Bronchial epithelial cell (primary cell): ENCODE results near the gene TRIM40. TPM values are rescaled to one million over a fixed set of nuclear protein-coding genes. Genes with fewer than 3 reads are reported as not detected.

Experiments
- DNase-seq: peaks from one replicate; pipeline ENCODE4 v3.0.0-alpha.2; 2010; ENCODE audit warnings: low read depth
- FAIRE-seq: peaks from 2 replicates; lab custom pipeline; 2011; peaks lifted over from hg19 to GRCh38; lab: Jason Lieb, UNC
- H3K27me3 ChIP-seq: 2 replicates; pipeline ENCODE4 v1.5.1; 2011; ENCODE audit warnings: low read length; ENCODE audit not compliant: control insufficient read depth, insufficient read depth
- H3K36me3 ChIP-seq: 2 replicates; pipeline ENCODE4 v1.5.1; 2011; ENCODE audit warnings: low read length; ENCODE audit not compliant: control insufficient read depth, insufficient read depth
- H3K4me3 ChIP-seq: 2 replicates; pipeline ENCODE4 v1.5.1; 2011; ENCODE audit warnings: mild to moderate bottlenecking, low read depth, low read length, control low read depth
- total RNA-seq: library from RNA; depleted of rRNA; stranded (reverse); fragments of >200 nt; gene quantifications from 2 replicates; pipeline ENCODE4 v1.2.1, GENCODE V29; 2014
- TF ChIP-seq, protein P1 (sequence below): IDR thresholded peaks from 2 replicates; pipeline ENCODE4 v1.5.1; 2011; ENCODE audit warnings: mild to moderate bottlenecking, moderate library complexity, low read length, control low read depth, inconsistent platforms; ENCODE audit not compliant: insufficient read depth, severe bottlenecking

TRIM40 gene
- total RNA-seq, 1 donor from 2014 or later = not detected

DNA sequence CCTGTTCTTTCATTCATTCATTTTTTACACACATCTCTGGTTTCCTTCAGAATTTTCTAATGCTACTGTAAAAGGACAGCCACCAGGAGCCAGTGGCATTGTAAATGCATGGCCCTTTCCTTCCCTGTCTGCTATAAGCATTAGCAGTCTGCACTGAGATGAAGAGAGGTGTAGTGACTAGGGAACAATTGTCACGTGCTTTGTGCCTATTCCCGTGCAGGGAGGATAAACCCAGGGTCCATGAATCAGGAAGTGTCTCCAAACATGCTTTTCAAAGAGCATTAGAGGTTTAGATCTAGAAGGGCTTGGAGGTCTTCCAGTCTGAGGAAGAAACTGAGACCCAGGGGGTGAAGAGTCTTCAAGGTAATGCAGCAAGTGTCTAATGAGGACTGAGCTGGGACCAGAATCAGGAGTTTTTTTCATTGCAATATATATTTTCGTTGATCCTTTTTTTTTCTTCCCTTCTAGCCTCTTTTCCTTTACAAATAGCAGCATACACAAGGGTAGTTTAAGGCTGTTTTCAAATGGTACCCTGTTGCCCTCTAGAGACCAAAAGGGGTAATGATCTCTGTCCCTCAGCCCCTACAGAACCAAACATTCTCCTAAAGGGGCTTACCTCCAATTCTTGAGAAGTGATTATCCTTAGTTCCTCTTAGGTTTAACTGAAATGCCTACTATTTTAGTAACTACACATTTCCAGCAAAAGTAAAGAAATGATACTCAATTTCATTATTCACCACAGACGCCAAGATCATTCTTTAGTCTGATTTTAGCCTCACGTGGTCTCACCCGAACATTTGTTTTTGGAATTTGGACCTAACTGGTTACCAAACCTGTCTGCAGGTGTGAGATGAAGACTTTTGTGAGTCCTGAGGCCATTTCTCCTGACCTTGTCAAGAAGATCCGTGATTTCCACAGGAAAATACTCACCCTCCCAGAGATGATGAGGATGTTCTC, 34.0 kb downstream of the TRIM40 start:
- no peak overlapping the region for H3K4me3 ChIP-seq
- FAIRE-seq (no peak), DNase-seq (peak; percentile 58)
- peaks cover 27% of the 10 kb centered on the region for H3K27me3 ChIP-seq
- TF ChIP-seq, protein P1, sequence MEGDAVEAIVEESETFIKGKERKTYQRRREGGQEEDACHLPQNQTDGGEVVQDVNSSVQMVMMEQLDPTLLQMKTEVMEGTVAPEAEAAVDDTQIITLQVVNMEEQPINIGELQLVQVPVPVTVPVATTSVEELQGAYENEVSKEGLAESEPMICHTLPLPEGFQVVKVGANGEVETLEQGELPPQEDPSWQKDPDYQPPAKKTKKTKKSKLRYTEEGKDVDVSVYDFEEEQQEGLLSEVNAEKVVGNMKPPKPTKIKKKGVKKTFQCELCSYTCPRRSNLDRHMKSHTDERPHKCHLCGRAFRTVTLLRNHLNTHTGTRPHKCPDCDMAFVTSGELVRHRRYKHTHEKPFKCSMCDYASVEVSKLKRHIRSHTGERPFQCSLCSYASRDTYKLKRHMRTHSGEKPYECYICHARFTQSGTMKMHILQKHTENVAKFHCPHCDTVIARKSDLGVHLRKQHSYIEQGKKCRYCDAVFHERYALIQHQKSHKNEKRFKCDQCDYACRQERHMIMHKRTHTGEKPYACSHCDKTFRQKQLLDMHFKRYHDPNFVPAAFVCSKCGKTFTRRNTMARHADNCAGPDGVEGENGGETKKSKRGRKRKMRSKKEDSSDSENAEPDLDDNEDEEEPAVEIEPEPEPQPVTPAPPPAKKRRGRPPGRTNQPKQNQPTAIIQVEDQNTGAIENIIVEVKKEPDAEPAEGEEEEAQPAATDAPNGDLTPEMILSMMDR = peak; percentile 79
- no peaks in the 10 kb centered on the region for H3K36me3 ChIP-seq

GRCh38 chr6:30171677-30172471, 35.9 kb downstream of the TRIM40 start:
- H3K4me3 ChIP-seq = no peak overlapping the region

GRCh38 chr6:30172681-30173080, 36.7 kb downstream of the TRIM40 start:
- peaks cover 30% of the 10 kb centered on the region for H3K27me3 ChIP-seq

More at GRCh38 chr6:30171677-30172471, 35.9 kb downstream of the TRIM40 start:
- TF ChIP-seq, protein P1 = no peak
- H3K27me3 ChIP-seq = peaks cover 29% of the 10 kb centered on the region
- no peaks in the 10 kb centered on the region for H3K36me3 ChIP-seq
- DNase-seq = no peak
- no peak for FAIRE-seq

GRCh38 chr6:30175765-30176164, 39.8 kb downstream of the TRIM40 start:
- TF ChIP-seq, protein P1 = no peak
- Histone ChIP-seq H3K36me3 (no peaks in the 10 kb centered on the region), H3K27me3 (peaks cover 21% of the 10 kb centered on the region), H3K4me3 (no peak overlapping the region)
- DNase-seq = no peak
- no peak for FAIRE-seq

More at GRCh38 chr6:30172681-30173080, 36.7 kb downstream of the TRIM40 start:
- TF ChIP-seq, protein P1 = no peak
- H3K36me3 ChIP-seq = no peaks in the 10 kb centered on the region
- FAIRE-seq = no peak
- DNase-seq = no peak
- no peak overlapping the region for H3K4me3 ChIP-seq

- H3K36me3 ChIP-seq = no peaks in the 10 kb centered on the region
- no peak overlapping the region for H3K4me3 ChIP-seq
- peaks cover 5% of the 10 kb centered on the region for H3K27me3 ChIP-seq
- DNase-seq (no peak), FAIRE-seq (no peak)
- TF ChIP-seq, protein P1 = no peak
Measured at GRCh38 chr6:30178837-30179236, 42.9 kb downstream of the TRIM40 start.
